Suprapubic skin (tissue), 4 donors: ENCODE results near the gene SERGEF.

Source experiments
- EP300 ChIP-seq: sonication (generic); formaldehyde crosslinking; IDR thresholded peaks from one replicate; pipeline ENCODE4 v1.6.1; 2017; ENCODE audit warnings: antibody characterized with exemption
- POLR2A ChIP-seq, 2 donors: fragments of 450-650 bp; IDR thresholded peaks; one replicate each; pipeline ENCODE4 v1.6.1; 2017; ENCODE audit warnings: antibody characterized with exemption in 2 of 2, mild to moderate bottlenecking in 2 of 2, moderate library complexity in 2 of 2
- POLR2AphosphoS5 ChIP-seq, 3 donors: sonication (generic); formaldehyde crosslinking; IDR thresholded peaks; one replicate each; pipeline ENCODE4 v1.6.1; 2017; ENCODE audit warnings: antibody characterized with exemption in 3 of 3
- TF ChIP-seq, protein P1 (sequence below), 2 donors: fragments of 200-600 bp in 1 of 2; fragments of 450-650 bp in 1 of 2; sonication (generic) in 1 of 2; IDR thresholded peaks; one replicate each; pipeline ENCODE4 v1.5.1; 2016 to 2019; ENCODE audit warnings: antibody characterized with exemption in 2 of 2, mild to moderate bottlenecking in 1 of 2, moderate library complexity in 1 of 2

DNA sequence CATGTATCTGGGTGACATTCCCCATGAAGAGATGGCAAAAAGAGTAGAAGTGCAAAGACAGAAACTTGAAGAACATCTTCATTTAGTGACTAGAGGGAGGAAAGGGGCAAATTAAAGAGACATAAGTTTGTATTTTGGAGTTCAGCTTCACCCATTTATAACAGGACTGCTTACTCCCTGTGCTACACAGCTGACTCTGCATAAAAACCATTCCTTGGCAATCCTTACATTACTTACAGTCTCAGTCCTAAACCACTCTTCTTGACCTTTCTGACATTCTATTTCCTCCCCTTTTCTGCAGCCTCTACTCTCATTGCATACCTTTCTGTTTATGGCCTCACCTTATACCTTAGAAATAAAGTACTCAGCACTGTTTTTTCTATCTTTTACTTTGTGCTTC lies 6.8 kb upstream of the SERGEF start:
- TF ChIP-seq, protein P1, sequence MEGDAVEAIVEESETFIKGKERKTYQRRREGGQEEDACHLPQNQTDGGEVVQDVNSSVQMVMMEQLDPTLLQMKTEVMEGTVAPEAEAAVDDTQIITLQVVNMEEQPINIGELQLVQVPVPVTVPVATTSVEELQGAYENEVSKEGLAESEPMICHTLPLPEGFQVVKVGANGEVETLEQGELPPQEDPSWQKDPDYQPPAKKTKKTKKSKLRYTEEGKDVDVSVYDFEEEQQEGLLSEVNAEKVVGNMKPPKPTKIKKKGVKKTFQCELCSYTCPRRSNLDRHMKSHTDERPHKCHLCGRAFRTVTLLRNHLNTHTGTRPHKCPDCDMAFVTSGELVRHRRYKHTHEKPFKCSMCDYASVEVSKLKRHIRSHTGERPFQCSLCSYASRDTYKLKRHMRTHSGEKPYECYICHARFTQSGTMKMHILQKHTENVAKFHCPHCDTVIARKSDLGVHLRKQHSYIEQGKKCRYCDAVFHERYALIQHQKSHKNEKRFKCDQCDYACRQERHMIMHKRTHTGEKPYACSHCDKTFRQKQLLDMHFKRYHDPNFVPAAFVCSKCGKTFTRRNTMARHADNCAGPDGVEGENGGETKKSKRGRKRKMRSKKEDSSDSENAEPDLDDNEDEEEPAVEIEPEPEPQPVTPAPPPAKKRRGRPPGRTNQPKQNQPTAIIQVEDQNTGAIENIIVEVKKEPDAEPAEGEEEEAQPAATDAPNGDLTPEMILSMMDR (IDR thresholded peaks at IDR 0.05): no peak
- TF ChIP-seq POLR2A (IDR thresholded peaks at IDR 0.05) (no peak), POLR2AphosphoS5 (IDR thresholded peaks at IDR 0.05) (no peak), EP300 (no peak)
